ENCODE results near the gene RRP9. TPM values are rescaled to one million over a fixed set of nuclear protein-coding genes. Genes with fewer than 3 reads are reported as not detected.

Gene RRP9
- total and polyA plus RNA-seq, 2 donors (not counting 3 experiments of a cell fraction or from before 2014, with no cell fraction given), result 26.0 to 30.1 TPM

GRCh38 chr3:51954105-51954504, 12.4 kb upstream of the RRP9 start:
- H3K4me1 ChIP-seq (ENCODE audit: control insufficient read depth, extremely low read depth, insufficient read depth, low read length), result no peaks in the 10 kb centered on the region
- TF ChIP-seq POLR2AphosphoS5 (IDR thresholded peaks at IDR 0.05; ENCODE audit: insufficient read depth, low read depth, low read length) (no peak), GATA2 (IDR thresholded peaks at IDR 0.05; ENCODE audit: insufficient read depth, insufficient read length, low read depth, low read length) (no peak), JUN (IDR thresholded peaks at IDR 0.05; ENCODE audit: borderline replicate concordance, insufficient read depth, insufficient read length, low read depth) (no peak), MAX (IDR thresholded peaks at IDR 0.05; ENCODE audit: insufficient read depth, insufficient read length) (no peak), FOS (IDR thresholded peaks at IDR 0.05; ENCODE audit: borderline replicate concordance, insufficient read depth, low read length) (no peak)
- dilution Hi-C loops (cut with MboI; ENCODE audit: extremely low pct_ligation_motif_present, low sequenced_read_pairs) (no loop called here), intact Hi-C loops (cut with micrococcal nuclease) (no loop called here)
- no peak overlapping the region for H3K4me3 ChIP-seq (replicated peaks in 1 of 3; ENCODE audit: insufficient read depth in 1 of 3, low read depth in 1 of 3, low read length in 3 of 3)
- FAIRE-seq, result no peak
- DNase-seq (ENCODE audit: low read depth, low spot score), result no peak
- no peak overlapping the region for H3K9ac ChIP-seq (replicated peaks; ENCODE audit: extremely low read depth, insufficient read depth, low read length)
- H3K9me1 ChIP-seq (replicated peaks; ENCODE audit: control insufficient read depth, extremely low read depth, insufficient read depth, low read length), result no peaks in the 10 kb centered on the region
- no peaks in the 10 kb centered on the region for H3K36me3 ChIP-seq (ENCODE audit: control insufficient read depth in 2 of 2, extremely low read depth in 1 of 2, insufficient read depth in 2 of 2, low read length in 2 of 2)
- no peaks in the 10 kb centered on the region for H4K20me1 ChIP-seq (replicated peaks; ENCODE audit: control insufficient read depth, extremely low read depth, insufficient read depth, low read length)
- POLR2A ChIA-PET, result interaction anchor here (1.6 kb wide), 1 partner anchor 12 kb away, joined by 4 read pairs; the partner anchor contains the start of genes PARP3 and RRP9
- no peak overlapping the region for H2AFZ ChIP-seq (ENCODE audit: low read depth, low read length)
- H3K79me2 ChIP-seq (ENCODE audit: control insufficient read depth, insufficient read depth, low read length), result no peaks in the 10 kb centered on the region
- no peak overlapping the region for H3K4me2 ChIP-seq (ENCODE audit: insufficient read depth, low read length)
- BruUV-seq (replicated peaks), result no TSS peak
- CTCF ChIA-PET, result interaction anchor here (1.0 kb wide), 2 partner anchors 13 to 20 kb away, joined by 3 to 4 read pairs; partner anchors contain the start of genes ABHD14B and RRP9
- H3K27ac ChIP-seq (ENCODE audit: insufficient read depth, low read depth, low read length), result no peak overlapping the region
- peaks cover 7 to 13% of the 10 kb centered on the region in 2 experiments for H3K27me3 ChIP-seq (ENCODE audit: control insufficient read depth in 2 of 2, insufficient read depth in 2 of 2, low read length in 2 of 2)
- H3K9me3 ChIP-seq (replicated peaks; ENCODE audit: control insufficient read depth, insufficient read depth, low read length), result no peaks in the 10 kb centered on the region

DNA sequence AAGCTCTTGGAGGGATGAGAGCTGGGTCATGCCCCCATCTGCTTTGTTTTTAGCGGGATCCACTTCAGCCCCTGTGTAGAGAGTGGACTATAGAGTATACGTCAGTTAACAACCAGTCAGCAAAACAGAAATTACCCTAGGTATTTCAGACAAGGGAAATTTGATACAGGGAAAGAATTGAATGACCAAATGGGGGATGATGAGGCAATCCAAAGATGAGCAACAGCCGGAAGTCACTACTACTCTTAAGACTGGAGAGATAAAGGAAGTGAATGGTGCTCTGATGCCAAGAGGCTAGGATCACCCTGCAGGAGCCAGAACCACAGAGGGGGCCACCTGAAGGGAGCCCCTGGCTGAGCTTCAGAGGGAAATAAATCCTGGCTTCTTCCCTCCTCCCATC, 11.7 kb upstream of the RRP9 start:
- H3K27me3 ChIP-seq (ENCODE audit: control insufficient read depth in 2 of 2, insufficient read depth in 2 of 2, low read length in 2 of 2), result peaks cover 7 to 13% of the 10 kb centered on the region in 2 experiments
- H4K20me1 ChIP-seq (replicated peaks; ENCODE audit: control insufficient read depth, extremely low read depth, insufficient read depth, low read length), result no peaks in the 10 kb centered on the region
- dilution Hi-C loops (cut with MboI; ENCODE audit: extremely low pct_ligation_motif_present, low sequenced_read_pairs), result no loop called here
- FAIRE-seq (no peak), DNase-seq (ENCODE audit: low read depth, low spot score) (no peak)
- no peaks in the 10 kb centered on the region for H3K9me1 ChIP-seq (replicated peaks; ENCODE audit: control insufficient read depth, extremely low read depth, insufficient read depth, low read length)
- no peaks in the 10 kb centered on the region for H3K79me2 ChIP-seq (ENCODE audit: control insufficient read depth, insufficient read depth, low read length)
- H3K36me3 ChIP-seq (ENCODE audit: control insufficient read depth in 2 of 2, extremely low read depth in 1 of 2, insufficient read depth in 2 of 2, low read length in 2 of 2), result no peaks in the 10 kb centered on the region
- H3K4me3 ChIP-seq (replicated peaks in 1 of 3; ENCODE audit: insufficient read depth in 1 of 3, low read depth in 1 of 3, low read length in 3 of 3), result no peak overlapping the region
- CTCF ChIA-PET, result interaction anchor here (0.7 to 1.4 kb wide), 4 partner anchors 11 to 21 kb away, joined by 3 to 4 read pairs (median 3); partner anchors contain the start of genes ABHD14B and RRP9
- no peak overlapping the region for H3K9ac ChIP-seq (replicated peaks; ENCODE audit: extremely low read depth, insufficient read depth, low read length)
- TF ChIP-seq FOS (IDR thresholded peaks at IDR 0.05; ENCODE audit: borderline replicate concordance, insufficient read depth, low read length) (no peak), MYC (IDR thresholded peaks at IDR 0.05; ENCODE audit: low read depth, low read length) (no peak), GATA2 (IDR thresholded peaks at IDR 0.05; ENCODE audit: insufficient read depth, insufficient read length, low read depth, low read length) (no peak), POLR2A (IDR thresholded peaks at IDR 0.05; ENCODE audit: low read depth, low read length) (no peak), POLR2AphosphoS5 (IDR thresholded peaks at IDR 0.05; ENCODE audit: insufficient read depth, low read depth, low read length) (no peak), MAX (IDR thresholded peaks at IDR 0.05; ENCODE audit: insufficient read depth, insufficient read length) (no peak), JUN (IDR thresholded peaks at IDR 0.05; ENCODE audit: borderline replicate concordance, insufficient read depth, insufficient read length, low read depth) (no peak), EZH2 (IDR thresholded peaks at IDR 0.05; ENCODE audit: borderline replicate concordance, low read depth, low read length, severe bottlenecking) (no peak)
- TF ChIP-seq, protein P1, sequence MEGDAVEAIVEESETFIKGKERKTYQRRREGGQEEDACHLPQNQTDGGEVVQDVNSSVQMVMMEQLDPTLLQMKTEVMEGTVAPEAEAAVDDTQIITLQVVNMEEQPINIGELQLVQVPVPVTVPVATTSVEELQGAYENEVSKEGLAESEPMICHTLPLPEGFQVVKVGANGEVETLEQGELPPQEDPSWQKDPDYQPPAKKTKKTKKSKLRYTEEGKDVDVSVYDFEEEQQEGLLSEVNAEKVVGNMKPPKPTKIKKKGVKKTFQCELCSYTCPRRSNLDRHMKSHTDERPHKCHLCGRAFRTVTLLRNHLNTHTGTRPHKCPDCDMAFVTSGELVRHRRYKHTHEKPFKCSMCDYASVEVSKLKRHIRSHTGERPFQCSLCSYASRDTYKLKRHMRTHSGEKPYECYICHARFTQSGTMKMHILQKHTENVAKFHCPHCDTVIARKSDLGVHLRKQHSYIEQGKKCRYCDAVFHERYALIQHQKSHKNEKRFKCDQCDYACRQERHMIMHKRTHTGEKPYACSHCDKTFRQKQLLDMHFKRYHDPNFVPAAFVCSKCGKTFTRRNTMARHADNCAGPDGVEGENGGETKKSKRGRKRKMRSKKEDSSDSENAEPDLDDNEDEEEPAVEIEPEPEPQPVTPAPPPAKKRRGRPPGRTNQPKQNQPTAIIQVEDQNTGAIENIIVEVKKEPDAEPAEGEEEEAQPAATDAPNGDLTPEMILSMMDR (IDR thresholded peaks at IDR 0.05; ENCODE audit: extremely low read depth in 1 of 2, insufficient read depth in 1 of 2, low read depth in 1 of 2, low read length in 2 of 2), result no peak
- H3K4me1 ChIP-seq (ENCODE audit: control insufficient read depth, extremely low read depth, insufficient read depth, low read length), result no peaks in the 10 kb centered on the region
- H2AFZ ChIP-seq (ENCODE audit: low read depth, low read length), result no peak overlapping the region
- no peak overlapping the region for H3K4me2 ChIP-seq (ENCODE audit: insufficient read depth, low read length)
- intact Hi-C loops (cut with micrococcal nuclease), result no loop called here
- POLR2A ChIA-PET, result interaction anchor here (1.6 kb wide), 1 partner anchor 11 kb away, joined by 4 read pairs; the partner anchor contains the start of genes PARP3 and RRP9
- no TSS peak for BruUV-seq (replicated peaks)
- no peak overlapping the region for H3K27ac ChIP-seq (ENCODE audit: insufficient read depth, low read depth, low read length)
- no peaks in the 10 kb centered on the region for H3K9me3 ChIP-seq (replicated peaks; ENCODE audit: control insufficient read depth, insufficient read depth, low read length)

Measured in endothelial cell of umbilical vein (primary cell).